Kidney epithelial cell (primary cell): ENCODE measurements around the gene IPCEF1. TPM values are rescaled to one million over a fixed set of nuclear protein-coding genes. Genes with fewer than 3 reads are reported as not detected.
"Not testable (repeated sequence)": the region's sequence is repeated elsewhere in the genome, so short reads cannot be mapped to it uniquely, and the experiment has no call there.

Experiments used
- DNase-seq: peaks from one replicate; pipeline ENCODE4 v3.0.0-alpha.2; 2010; ENCODE audit warnings: low read depth
- H3K27me3 ChIP-seq: 2 replicates; pipeline ENCODE4 v1.6.0; 2011; ENCODE audit warnings: low read length; ENCODE audit not compliant: control insufficient read depth, insufficient read depth
- H3K36me3 ChIP-seq: 2 replicates; pipeline ENCODE4 v1.5.1; 2011; ENCODE audit warnings: low read length; ENCODE audit not compliant: control insufficient read depth, insufficient read depth
- H3K4me3 ChIP-seq: 2 replicates; pipeline ENCODE4 v1.5.1; 2011; ENCODE audit warnings: low read depth, mild to moderate bottlenecking, control low read depth, low read length
- total RNA-seq: library from RNA; depleted of rRNA; stranded (reverse); fragments of >200 nt; gene quantifications from 2 replicates; pipeline ENCODE4 v1.2.3, GENCODE V29; 2015
- TF ChIP-seq, protein P1 (sequence below): IDR thresholded peaks from 2 replicates; pipeline ENCODE4 v1.5.1; 2011; ENCODE audit warnings: mild to moderate bottlenecking, moderate library complexity, low read length, control low read depth, inconsistent platforms; ENCODE audit not compliant: insufficient read depth, poor library complexity, severe bottlenecking

IPCEF1 gene
- total RNA-seq, 1 donor from 2014 or later: 1.0 TPM

DNA sequence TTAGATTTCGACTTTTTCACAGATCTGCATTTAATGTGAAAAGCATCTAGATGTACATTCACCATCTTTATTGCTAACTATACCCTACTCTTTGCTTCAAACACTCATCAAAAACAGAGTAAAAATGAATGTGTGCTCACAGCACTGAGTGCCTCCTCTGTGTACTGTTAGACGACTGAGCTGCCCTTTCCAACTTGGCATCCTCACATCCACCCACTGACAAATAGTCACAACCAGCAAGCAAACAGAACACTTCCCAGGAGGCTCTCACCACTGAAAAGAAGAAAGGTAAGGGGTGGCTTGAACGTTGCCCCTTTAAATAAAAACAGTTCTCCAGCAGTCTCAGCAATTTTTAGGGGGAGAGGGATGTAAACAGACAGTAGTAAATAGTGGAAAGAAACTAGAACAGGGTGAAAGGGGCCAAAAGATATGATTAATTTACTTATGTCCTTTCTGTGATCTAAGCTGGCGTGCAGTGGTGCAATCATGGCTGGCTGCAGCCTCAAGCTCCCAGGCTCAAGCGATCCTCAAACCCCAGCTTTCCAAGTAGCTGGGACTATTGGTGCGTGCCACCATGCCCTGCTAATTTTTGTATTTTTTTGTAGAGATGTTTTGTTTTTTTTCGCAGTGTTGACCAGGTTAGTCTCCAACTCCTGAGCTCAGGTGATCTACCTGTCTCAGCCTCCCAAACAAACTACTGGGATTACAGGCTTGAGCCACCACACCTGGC is 48.7 kb downstream of the IPCEF1 start:
- no peak for DNase-seq
- H3K36me3 ChIP-seq: no peaks in the 10 kb centered on the region
- TF ChIP-seq, protein P1, sequence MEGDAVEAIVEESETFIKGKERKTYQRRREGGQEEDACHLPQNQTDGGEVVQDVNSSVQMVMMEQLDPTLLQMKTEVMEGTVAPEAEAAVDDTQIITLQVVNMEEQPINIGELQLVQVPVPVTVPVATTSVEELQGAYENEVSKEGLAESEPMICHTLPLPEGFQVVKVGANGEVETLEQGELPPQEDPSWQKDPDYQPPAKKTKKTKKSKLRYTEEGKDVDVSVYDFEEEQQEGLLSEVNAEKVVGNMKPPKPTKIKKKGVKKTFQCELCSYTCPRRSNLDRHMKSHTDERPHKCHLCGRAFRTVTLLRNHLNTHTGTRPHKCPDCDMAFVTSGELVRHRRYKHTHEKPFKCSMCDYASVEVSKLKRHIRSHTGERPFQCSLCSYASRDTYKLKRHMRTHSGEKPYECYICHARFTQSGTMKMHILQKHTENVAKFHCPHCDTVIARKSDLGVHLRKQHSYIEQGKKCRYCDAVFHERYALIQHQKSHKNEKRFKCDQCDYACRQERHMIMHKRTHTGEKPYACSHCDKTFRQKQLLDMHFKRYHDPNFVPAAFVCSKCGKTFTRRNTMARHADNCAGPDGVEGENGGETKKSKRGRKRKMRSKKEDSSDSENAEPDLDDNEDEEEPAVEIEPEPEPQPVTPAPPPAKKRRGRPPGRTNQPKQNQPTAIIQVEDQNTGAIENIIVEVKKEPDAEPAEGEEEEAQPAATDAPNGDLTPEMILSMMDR: no peak
- H3K27me3 ChIP-seq: no peaks in the 10 kb centered on the region
- H3K4me3 ChIP-seq: no peak overlapping the region

DNA sequence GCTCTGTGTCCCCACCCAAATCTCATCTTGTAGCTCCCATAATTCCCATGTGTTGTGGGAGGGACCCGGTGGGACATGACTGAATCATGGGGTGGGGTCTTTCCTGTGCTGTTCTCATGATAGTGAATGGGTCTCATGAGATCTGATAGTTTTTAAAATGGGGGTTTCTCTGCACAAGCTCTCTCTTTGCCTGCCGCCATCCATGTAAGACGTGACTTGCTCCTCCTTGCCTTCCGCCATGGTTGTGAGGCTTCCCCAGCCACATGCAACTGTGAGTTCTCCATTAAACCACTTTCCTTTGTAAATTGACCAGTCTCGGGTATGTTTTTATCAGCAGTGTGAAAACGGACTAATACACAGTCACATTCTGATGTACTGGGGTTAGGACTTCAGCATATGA is 49.5 kb downstream of the IPCEF1 start:
- not testable (repeated sequence) for DNase-seq, H3K4me3 ChIP-seq, H3K27me3 ChIP-seq, H3K36me3 ChIP-seq

DNA sequence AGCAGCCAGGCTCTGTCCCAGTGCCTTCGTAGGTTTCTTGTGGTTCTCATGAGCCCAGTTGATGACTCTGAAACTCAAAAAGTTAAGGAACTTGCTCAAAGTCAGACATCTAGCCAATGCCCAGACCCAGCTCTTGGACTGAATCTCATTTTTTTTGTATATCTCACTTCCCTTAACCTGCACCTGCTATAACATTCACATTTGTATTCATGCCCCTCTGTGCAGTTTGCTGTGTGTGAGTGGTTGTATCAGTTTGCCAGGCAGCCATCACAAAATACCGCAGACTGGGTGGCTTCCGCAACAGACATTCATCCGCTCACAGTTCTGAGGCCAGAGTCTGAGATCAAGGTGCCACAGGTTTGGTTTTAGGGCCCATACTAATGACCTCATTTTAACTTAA is 49.9 kb downstream of the IPCEF1 start:
- DNase-seq: no peak
- TF ChIP-seq, protein P1: no peak
- Histone ChIP-seq H3K27me3 (no peaks in the 10 kb centered on the region), H3K4me3 (no peak overlapping the region), H3K36me3 (no peaks in the 10 kb centered on the region)

DNA sequence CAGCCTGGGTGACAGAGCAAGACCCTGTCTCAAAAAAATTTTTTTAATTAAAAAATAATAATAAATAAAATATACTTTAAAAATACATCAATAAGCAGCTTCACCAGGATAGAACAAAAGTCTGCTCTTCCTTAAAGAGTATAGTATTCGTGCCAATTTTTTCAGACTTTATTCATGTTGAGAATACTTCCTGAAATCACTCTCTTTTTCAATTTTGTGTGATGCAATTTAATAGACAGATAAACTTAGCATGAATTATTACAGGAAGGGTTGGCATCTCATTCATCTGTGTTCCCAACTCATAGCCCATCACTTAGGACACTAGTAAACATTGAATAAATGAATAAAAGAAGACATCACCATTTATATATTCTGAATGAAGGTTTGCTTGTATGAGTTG is 52.4 kb downstream of the IPCEF1 start:
- DNase-seq: no peak
- TF ChIP-seq, protein P1: no peak
- Histone ChIP-seq H3K36me3 (no peaks in the 10 kb centered on the region), H3K4me3 (no peak overlapping the region), H3K27me3 (no peaks in the 10 kb centered on the region)

DNA sequence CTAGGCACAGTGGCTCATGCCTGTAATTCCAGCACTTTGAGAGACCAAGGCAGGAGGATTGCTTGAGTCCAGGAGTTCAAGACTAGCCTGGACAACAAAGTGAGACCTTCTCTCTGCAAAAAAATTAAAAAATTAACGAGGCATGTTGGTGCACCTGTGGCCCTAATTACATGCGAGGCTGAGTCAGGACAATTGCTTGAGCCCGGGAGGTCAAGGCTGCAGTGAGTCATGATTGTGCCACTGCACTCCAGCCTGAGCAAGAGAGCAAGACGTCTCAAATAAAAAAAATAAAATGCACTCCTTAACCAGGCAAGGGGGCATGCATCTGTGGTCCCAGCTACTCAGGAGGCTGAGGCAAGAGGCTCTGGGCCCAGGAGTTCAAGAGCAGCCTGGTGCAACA is 53.0 kb downstream of the IPCEF1 start:
- DNase-seq, H3K4me3 ChIP-seq, H3K36me3 ChIP-seq, H3K27me3 ChIP-seq: not testable (repeated sequence)

DNA sequence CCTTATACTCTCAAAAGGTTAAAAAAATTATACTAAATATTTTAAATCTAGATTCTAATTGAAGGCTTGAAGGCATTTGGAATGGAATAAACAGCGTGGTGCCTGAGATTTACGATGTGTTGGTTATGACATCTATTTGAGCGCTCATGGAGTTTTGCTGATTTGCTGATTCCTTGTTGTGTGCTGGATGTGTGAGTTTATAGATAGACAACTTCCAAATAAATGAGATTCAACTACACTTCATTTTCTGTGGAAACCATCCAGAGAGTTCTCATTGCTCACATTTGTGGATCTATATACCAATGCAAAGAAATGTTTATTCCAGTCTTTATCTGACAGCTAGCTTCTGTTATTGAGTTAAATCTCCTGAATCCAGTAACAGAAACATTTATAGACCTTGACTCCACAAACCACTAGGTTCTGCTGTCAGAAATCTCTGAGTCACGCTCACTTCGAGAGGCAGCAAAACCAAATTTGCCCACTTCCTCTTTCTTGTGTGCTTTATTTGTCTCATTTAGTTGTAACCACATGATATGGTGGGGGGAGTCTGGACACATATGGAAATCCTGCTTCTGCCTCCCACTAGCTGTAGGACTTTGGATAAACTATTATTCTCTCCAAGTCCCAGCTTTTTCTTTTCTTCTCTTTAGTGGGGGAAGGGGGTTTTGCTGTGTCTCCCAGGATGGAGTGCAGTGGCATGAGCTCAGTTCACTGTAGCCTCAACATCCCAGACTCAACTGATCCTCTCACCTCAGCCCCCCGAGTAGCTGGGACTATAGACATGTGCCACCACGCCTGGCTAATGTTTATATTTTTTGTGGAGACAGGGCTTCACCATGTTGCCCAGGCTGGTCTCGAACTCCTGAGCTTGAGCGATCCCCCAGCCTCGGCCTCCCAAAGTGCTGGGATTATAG is 54.5 kb downstream of the IPCEF1 start:
- Histone ChIP-seq H3K36me3 (no peaks in the 10 kb centered on the region), H3K4me3 (no peak overlapping the region), H3K27me3 (no peaks in the 10 kb centered on the region)
- TF ChIP-seq, protein P1: no peak
- peak; percentile 92 for DNase-seq
